Osteocyte (in vitro differentiated cells): ENCODE measurements around the gene PHLDA1. TPM values are rescaled to one million over a fixed set of nuclear protein-coding genes. Genes with fewer than 3 reads are reported as not detected.

Source experiments
- DNase-seq: peaks from one replicate; pipeline ENCODE4 v3.0.0; 2021; ENCODE audit warnings: mixed read lengths; ENCODE audit not compliant: unreplicated experiment; ENCODE audit errors: extremely low spot score
- H3K27ac Mint-ChIP-seq: one replicate; pipeline ENCODE4 v1.8.0; 2021; ENCODE audit warnings: mild to moderate bottlenecking, mixed read lengths; ENCODE audit not compliant: unreplicated experiment
- H3K27me3 Mint-ChIP-seq: one replicate; pipeline ENCODE4 v1.8.0; 2021; ENCODE audit warnings: mixed read lengths; ENCODE audit not compliant: unreplicated experiment
- H3K36me3 Mint-ChIP-seq: one replicate; pipeline ENCODE4 v1.8.0; 2021; ENCODE audit warnings: mixed read lengths; ENCODE audit not compliant: unreplicated experiment
- H3K4me1 Mint-ChIP-seq: one replicate; pipeline ENCODE4 v1.8.0; 2021; ENCODE audit warnings: mixed read lengths; ENCODE audit not compliant: unreplicated experiment
- H3K4me3 Mint-ChIP-seq: one replicate; pipeline ENCODE4 v1.8.0; 2021; ENCODE audit warnings: mild to moderate bottlenecking, moderate library complexity, mixed read lengths; ENCODE audit not compliant: unreplicated experiment
- H3K9me3 Mint-ChIP-seq: one replicate; pipeline ENCODE4 v1.8.0; 2021; ENCODE audit warnings: mixed read lengths; ENCODE audit not compliant: unreplicated experiment
- CTCF ChIP-seq: fragments of 200-600 bp; sonication (generic); IDR thresholded peaks from 2 replicates; pipeline ENCODE4 v1.5.0; 2021; ENCODE audit warnings: antibody characterized with exemption, mild to moderate bottlenecking, moderate library complexity
- total RNA-seq: library from RNA; stranded (reverse); gene quantifications from 2 replicates; pipeline ENCODE4 v1.2.1, GENCODE V29; 2021

Gene PHLDA1
- total RNA-seq, 1 donor from 2014 or later, result 53.7 TPM

DNA sequence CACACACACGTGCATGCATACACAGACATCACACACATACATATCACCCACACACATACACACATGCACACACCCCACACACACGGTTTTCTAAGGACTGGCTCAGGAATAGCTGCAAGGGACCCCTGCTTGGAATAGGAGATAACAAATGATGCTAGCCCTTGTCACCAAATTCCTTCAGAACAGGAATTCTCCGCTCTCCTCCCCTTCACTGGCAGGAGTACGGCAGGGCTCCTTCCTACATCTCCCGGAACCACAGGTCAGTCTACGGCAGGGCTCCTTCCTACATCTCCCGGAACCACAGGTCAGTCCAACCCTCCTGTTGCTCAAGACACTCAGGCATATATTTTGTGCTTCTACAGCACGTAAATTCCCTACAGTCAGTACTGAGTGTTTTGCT lies 23.9 kb downstream of the PHLDA1 start:
- Mint-ChIP-seq H3K9me3 (peaks cover 4% of the 10 kb centered on the region), H3K36me3 (no peaks in the 10 kb centered on the region), H3K4me1 (peaks cover 31% of the 10 kb centered on the region), H3K27me3 (no peaks in the 10 kb centered on the region), H3K4me3 (no peak overlapping the region), H3K27ac (no peak overlapping the region)
- no peak for DNase-seq
- TF ChIP-seq CTCF, result no peak

DNA sequence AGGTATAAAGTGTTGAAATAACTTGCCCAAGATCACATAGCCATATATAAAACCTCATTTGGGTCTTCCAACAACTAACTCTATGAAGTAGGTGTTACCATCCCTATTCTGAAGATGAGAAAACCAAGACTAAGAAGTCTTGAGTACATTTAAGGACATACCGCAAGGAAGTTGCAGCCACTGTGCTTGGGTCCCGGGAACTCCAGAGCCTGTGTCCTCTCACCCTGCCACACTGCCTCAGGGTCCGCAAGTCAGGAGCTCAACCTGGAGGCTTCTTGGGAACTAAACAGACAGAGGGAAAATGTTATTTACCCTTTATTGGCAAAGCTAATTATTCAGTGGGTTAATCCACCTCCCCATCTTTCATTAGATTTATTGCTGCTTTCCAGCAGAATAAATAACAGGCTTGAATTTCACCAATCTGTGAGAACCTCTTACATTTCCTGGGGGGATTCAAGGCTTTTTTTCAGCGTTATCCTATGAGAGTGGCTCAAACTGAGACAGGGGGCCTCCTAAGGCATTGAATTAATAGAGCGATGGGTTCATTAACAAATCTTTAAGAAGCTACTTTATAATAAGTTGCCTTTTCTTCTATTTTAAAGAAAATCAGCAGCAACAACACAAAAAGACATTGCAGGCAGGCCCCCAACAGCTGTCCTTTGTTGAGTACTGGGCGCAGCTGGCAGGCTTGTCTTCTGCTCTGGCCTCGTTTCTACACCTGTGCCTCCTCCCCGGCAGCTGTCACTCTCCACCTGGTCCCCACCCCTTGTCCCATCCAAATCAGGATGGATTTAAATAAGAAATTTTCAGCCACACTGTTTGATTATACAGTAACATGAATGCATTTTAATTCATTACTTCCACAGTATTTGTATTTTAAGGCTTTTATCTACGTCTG lies 25.3 kb downstream of the PHLDA1 start:
- no peak for DNase-seq
- Mint-ChIP-seq H3K4me1 (peaks cover 20% of the 10 kb centered on the region), H3K36me3 (no peaks in the 10 kb centered on the region), H3K27ac (no peak overlapping the region), H3K27me3 (no peaks in the 10 kb centered on the region), H3K9me3 (peaks cover 4% of the 10 kb centered on the region), H3K4me3 (no peak overlapping the region)
- no peak for TF ChIP-seq CTCF

DNA sequence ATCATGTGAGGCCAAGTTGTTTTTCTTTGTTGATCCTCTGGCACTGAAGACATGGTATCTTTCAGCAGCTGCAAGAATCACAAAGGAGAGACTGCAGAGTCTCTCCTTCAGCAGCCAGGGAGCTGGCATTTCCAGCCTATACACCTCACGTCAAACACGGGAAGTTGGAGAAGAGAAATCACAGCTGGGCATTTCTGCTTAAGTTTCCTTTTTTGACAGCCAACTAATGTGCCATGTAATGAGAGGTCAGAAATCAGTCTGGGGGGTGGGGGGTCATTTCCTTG lies 28.3 kb downstream of the PHLDA1 start:
- H3K27me3 Mint-ChIP-seq, result no peaks in the 10 kb centered on the region
- H3K36me3 Mint-ChIP-seq, result no peaks in the 10 kb centered on the region
- H3K27ac Mint-ChIP-seq, result no peak overlapping the region
- peaks cover 4% of the 10 kb centered on the region for H3K9me3 Mint-ChIP-seq
- peaks cover 5% of the 10 kb centered on the region for H3K4me1 Mint-ChIP-seq
- no peak for DNase-seq
- no peak for TF ChIP-seq CTCF
- no peak overlapping the region for H3K4me3 Mint-ChIP-seq

DNA sequence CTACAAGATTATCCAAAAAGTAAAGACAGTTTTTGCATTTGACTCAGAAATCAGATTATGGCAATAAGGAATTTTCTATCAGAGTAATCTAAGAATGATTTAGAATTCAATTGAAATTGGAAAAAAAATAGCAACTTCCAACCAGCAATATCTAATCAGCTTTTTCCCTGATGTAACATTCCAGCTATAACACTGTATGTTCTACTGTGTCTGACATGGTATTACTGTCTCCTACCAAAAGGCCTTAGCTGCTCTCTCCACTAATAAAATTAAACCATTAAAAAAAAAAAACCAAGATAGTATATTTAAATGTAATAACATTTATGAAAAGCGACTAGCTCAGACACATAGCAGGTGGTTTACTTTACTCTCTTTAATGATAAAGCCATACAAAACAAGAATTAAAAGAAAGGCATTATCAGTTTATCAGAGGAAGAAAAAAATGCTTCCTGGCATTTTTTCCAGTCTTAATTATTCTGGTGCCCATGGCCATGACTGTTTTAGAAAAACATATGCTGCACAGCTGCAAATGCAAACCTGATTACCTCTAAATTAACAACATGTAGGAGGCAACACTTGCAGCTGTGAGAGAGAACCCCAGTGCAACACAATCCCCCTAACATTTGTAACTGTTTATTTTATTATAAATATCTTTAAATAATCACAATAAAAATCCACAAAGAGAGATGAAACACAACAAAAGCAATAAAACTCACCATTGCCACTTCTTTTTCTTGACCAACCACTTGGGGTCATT lies 28.8 kb downstream of the PHLDA1 start:
- H3K4me3 Mint-ChIP-seq, result no peak overlapping the region
- H3K36me3 Mint-ChIP-seq, result no peaks in the 10 kb centered on the region
- peaks cover 7% of the 10 kb centered on the region for H3K4me1 Mint-ChIP-seq
- peaks cover 4% of the 10 kb centered on the region for H3K9me3 Mint-ChIP-seq
- DNase-seq, result no peak
- H3K27ac Mint-ChIP-seq, result no peak overlapping the region
- TF ChIP-seq CTCF, result no peak
- H3K27me3 Mint-ChIP-seq, result no peaks in the 10 kb centered on the region
